HG02678 (cell line): ENCODE data around the gene ADCY1.

ENCODE experiments used
- ATAC-seq: cut with Tn5 transposase; IDR thresholded peaks from one replicate; pipeline ENCODE4 v1.9.1; 2021; ENCODE audit warnings: mild to moderate bottlenecking, moderate library complexity; ENCODE audit not compliant: unreplicated experiment

The ADCY1 gene

GRCh38 chr7:45689011-45689796 lies 115.0 kb downstream of the ADCY1 start:
- ATAC-seq: no peak

GRCh38 chr7:45689797-45690761 lies 115.9 kb downstream of the ADCY1 start:
- ATAC-seq: no peak

GRCh38 chr7:45690762-45691150 lies 116.6 kb downstream of the ADCY1 start:
- ATAC-seq: no peak

GRCh38 chr7:45691155-45691656 lies 117.0 kb downstream of the ADCY1 start:
- ATAC-seq: no peak

- no peak for ATAC-seq
These were observed 117.9 kb downstream of the ADCY1 start for GRCh38 chr7:45692031-45692430.

- no peak for ATAC-seq
These were observed 121.3 kb downstream of the ADCY1 start for GRCh38 chr7:45695249-45695995.

GRCh38 chr7:45696476-45696875 lies 122.3 kb downstream of the ADCY1 start:
- no peak for ATAC-seq

- ATAC-seq: no peak
These were observed 123.5 kb downstream of the ADCY1 start for GRCh38 chr7:45697576-45698136.

GRCh38 chr7:45698303-45699014 lies 124.3 kb downstream of the ADCY1 start:
- no peak for ATAC-seq

- no peak for ATAC-seq
These were observed 124.8 kb downstream of the ADCY1 start for GRCh38 chr7:45699015-45699309.

- no peak for ATAC-seq
These were observed 125.7 kb downstream of the ADCY1 start for GRCh38 chr7:45699726-45700390.

GRCh38 chr7:45700556-45700955 lies 126.4 kb downstream of the ADCY1 start:
- no peak for ATAC-seq

GRCh38 chr7:45701701-45702510 lies 127.7 kb downstream of the ADCY1 start:
- no peak for ATAC-seq

GRCh38 chr7:45702751-45703150 lies 128.6 kb downstream of the ADCY1 start:
- ATAC-seq: no peak

- no peak for ATAC-seq
These were observed 129.2 kb downstream of the ADCY1 start for GRCh38 chr7:45703373-45703821.

- ATAC-seq: no peak
These were observed 129.9 kb downstream of the ADCY1 start for GRCh38 chr7:45703911-45704682.

GRCh38 chr7:45704683-45705016 lies 130.5 kb downstream of the ADCY1 start:
- no peak for ATAC-seq
